Heart left ventricle (tissue), 13 donors: Measurements from ENCODE around the gene IARS1.

Experiments used
- POLR2A ChIP-seq, 2 donors: fragments of 450-650 bp; IDR thresholded peaks; one replicate each; pipeline ENCODE4 v1.6.1; 2017; ENCODE audit warnings: antibody characterized with exemption in 2 of 2, mild to moderate bottlenecking in 2 of 2, moderate library complexity in 2 of 2
- TF ChIP-seq, protein P1 (sequence below), 12 donors: fragments of 200-600 bp; sonication (generic) in 4 of 12; IDR thresholded peaks; one replicate each; pipeline versions ENCODE4 v1.5.0 to v1.8.0; 2018 to 2022; ENCODE audit warnings: antibody characterized with exemption in 12 of 12, mild to moderate bottlenecking in 5 of 12
- donor health status: ischemic (EF 13 %, LVEDD 7.1; RV severe dilation, severe dysfunction).
- donor health status: DM: no; HTN: yes; CAD: no.
- donor health status: DM: no; HTN: no; CAD: no.
- donor health status: ischemic (EF 25% LVEDD 6.9; RV normal size, moderate dysfunction).
- donor health status: ischemic (EF 25% LVEDD 5.7; RV mildly dilated, moderate dysfunction).
- donor health status: ischemic (EF 35%, LVEDD 5.7; RV mildly dilated, moderate dysfunction).
- donor health status: nonischemic (EF 11% LVEDD 7.7; RV severe dilation, severe dysfunction).
- donor health status: DM: yes; HTN: yes; CAD: no.
- donor health status: PGD.
- donor health status: ischemic (EF 29% LVEDD 5.4; RV normal size, mild dysfunction).
- donor health status: nonischemic (EF 23%, LVEDD 6.1; RV moderate dilation, normal function).

DNA sequence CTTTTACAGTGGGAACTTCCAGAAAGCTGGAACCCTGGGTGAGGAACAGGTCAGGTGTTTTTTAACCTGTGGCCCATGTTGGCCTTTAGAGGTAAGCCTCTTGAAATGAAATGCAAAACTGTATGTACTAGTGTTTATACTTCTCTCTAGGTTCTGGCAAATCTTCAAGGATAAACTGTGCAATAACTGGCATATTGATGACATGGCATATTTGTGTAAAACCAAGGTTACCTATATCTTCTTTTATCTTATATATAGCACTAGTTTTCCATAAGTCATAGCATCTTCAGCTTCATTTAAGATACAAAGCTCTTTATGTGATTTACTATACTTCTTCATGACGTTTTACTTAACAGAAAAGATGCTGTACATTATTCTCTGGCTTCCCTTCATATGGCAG is 7.4 kb upstream of the IARS1 start:
- TF ChIP-seq, protein P1, sequence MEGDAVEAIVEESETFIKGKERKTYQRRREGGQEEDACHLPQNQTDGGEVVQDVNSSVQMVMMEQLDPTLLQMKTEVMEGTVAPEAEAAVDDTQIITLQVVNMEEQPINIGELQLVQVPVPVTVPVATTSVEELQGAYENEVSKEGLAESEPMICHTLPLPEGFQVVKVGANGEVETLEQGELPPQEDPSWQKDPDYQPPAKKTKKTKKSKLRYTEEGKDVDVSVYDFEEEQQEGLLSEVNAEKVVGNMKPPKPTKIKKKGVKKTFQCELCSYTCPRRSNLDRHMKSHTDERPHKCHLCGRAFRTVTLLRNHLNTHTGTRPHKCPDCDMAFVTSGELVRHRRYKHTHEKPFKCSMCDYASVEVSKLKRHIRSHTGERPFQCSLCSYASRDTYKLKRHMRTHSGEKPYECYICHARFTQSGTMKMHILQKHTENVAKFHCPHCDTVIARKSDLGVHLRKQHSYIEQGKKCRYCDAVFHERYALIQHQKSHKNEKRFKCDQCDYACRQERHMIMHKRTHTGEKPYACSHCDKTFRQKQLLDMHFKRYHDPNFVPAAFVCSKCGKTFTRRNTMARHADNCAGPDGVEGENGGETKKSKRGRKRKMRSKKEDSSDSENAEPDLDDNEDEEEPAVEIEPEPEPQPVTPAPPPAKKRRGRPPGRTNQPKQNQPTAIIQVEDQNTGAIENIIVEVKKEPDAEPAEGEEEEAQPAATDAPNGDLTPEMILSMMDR (IDR thresholded peaks at IDR 0.05) = no peak
- TF ChIP-seq POLR2A (IDR thresholded peaks at IDR 0.05) = no peak
